ENCODE measurements around the gene IQGAP2. TPM values are rescaled to one million over a fixed set of nuclear protein-coding genes. Genes with fewer than 3 reads are reported as not detected.
A peak's percentile ranks its signal among the peaks of the same experiment; 100 is the strongest.

Gene IQGAP2
- total and polyA plus RNA-seq, 2 donors (not counting 1 experiment from before 2014, with no cell fraction given): 8.1 to 15.0 TPM

GRCh38 chr5:76729373-76730290, 326.5 kb downstream of the IQGAP2 start:
- no peak overlapping the region for H3K27ac ChIP-seq (ENCODE audit: low read length in 2 of 2)
- H3K36me3 ChIP-seq (replicated peaks in 1 of 2; ENCODE audit: control extremely low read depth in 1 of 2, control insufficient read depth in 1 of 2, extremely low read depth in 1 of 2, insufficient read depth in 2 of 2, low read length in 1 of 2): no peaks in the 10 kb centered on the region
- no peaks in the 10 kb centered on the region for H4K20me1 ChIP-seq (ENCODE audit: control insufficient read depth, insufficient read depth, low read length, poor library complexity, severe bottlenecking)
- POLR2A ChIA-PET: no interaction called here
- no peak for DNase-seq
- Mint-ChIP-seq H3K4me1 (peaks cover 8% of the 10 kb centered on the region), H3K27ac (no peak overlapping the region), H3K4me3 (no peak overlapping the region), H3K27me3 (peaks cover 15% of the 10 kb centered on the region), H3K9me3 (ENCODE audit: insufficient read depth) (peaks cover 12% of the 10 kb centered on the region)
- ATAC-seq (ENCODE audit: low read depth): no peak
- no peak overlapping the region for H3K9ac ChIP-seq (ENCODE audit: low read length)
- no peaks in the 10 kb centered on the region for H3K4me1 ChIP-seq (ENCODE audit: control insufficient read depth in 2 of 2, insufficient read depth in 2 of 2, low read length in 2 of 2)
- no peak overlapping the region for H3K4me3 ChIP-seq (ENCODE audit: control extremely low read depth in 1 of 5, extremely low read depth in 1 of 5, insufficient read depth in 1 of 5, low read depth in 2 of 5, low read length in 4 of 5)
- CTCF ChIA-PET: interaction anchor here (1.0 to 1.2 kb wide), 2 partner anchors 17 to 45 kb away, joined by 3 read pairs; no protein-coding TSS in a partner anchor
- H3K79me2 ChIP-seq (ENCODE audit: control insufficient read depth, insufficient read depth, low read length): no peaks in the 10 kb centered on the region
- no peak for TF ChIP-seq EZH2 (IDR thresholded peaks at IDR 0.05; ENCODE audit: borderline replicate concordance, insufficient read depth, low read depth, low read length, poor library complexity, severe bottlenecking)
- no peak overlapping the region for H3K4me2 ChIP-seq (replicated peaks; ENCODE audit: low read depth, low read length, poor library complexity, severe bottlenecking)
- H3K27me3 ChIP-seq (replicated peaks in 1 of 4; ENCODE audit: control extremely low read depth in 1 of 4, control insufficient read depth in 3 of 4, insufficient read depth in 4 of 4, low read length in 3 of 4): peaks cover 0 to 2% (median 1%) of the 10 kb centered on the region in 4 experiments
- peaks cover 1 to 18% (median 11%) of the 10 kb centered on the region in 3 donors for H3K9me3 ChIP-seq (ENCODE audit: control extremely low read depth in 1 of 3, control insufficient read depth in 2 of 3, insufficient read depth in 1 of 3, low read length in 2 of 3)
- intact Hi-C loops (cut with micrococcal nuclease): no loop called here
- no CpG with 5 or more reads among the region's 5 CpGs for WGBS (ENCODE audit: insufficient coverage)
- H2AFZ ChIP-seq (ENCODE audit: insufficient read depth, low read depth, low read length, poor library complexity, severe bottlenecking): no peak overlapping the region

DNA sequence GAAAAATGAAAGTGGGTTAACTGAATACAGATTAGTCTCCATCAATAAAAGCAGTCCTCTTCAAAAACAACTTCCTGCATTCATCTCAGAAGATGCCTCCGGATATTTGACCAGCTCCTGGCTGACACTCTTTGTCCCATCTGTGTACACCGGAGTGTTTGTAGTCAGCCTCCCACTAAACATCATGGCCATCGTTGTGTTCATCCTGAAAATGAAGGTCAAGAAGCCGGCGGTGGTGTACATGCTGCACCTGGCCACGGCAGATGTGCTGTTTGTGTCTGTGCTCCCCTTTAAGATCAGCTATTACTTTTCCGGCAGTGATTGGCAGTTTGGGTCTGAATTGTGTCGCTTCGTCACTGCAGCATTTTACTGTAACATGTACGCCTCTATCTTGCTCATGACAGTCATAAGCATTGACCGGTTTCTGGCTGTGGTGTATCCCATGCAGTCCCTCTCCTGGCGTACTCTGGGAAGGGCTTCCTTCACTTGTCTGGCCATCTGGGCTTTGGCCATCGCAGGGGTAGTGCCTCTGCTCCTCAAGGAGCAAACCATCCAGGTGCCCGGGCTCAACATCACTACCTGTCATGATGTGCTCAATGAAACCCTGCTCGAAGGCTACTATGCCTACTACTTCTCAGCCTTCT, 329.4 kb downstream of the IQGAP2 start:
- peaks cover 1 to 18% (median 11%) of the 10 kb centered on the region in 3 donors for H3K9me3 ChIP-seq (ENCODE audit: control extremely low read depth in 1 of 3, control insufficient read depth in 2 of 3, insufficient read depth in 1 of 3, low read length in 2 of 3)
- H3K27ac ChIP-seq (ENCODE audit: low read length in 2 of 2): peak overlapping the region in 1 of 2 donors; percentile 11
- no peak for ATAC-seq (ENCODE audit: low read depth)
- no peak for TF ChIP-seq EZH2 (IDR thresholded peaks at IDR 0.05; ENCODE audit: borderline replicate concordance, insufficient read depth, low read depth, low read length, poor library complexity, severe bottlenecking)
- TF ChIP-seq, protein P1, sequence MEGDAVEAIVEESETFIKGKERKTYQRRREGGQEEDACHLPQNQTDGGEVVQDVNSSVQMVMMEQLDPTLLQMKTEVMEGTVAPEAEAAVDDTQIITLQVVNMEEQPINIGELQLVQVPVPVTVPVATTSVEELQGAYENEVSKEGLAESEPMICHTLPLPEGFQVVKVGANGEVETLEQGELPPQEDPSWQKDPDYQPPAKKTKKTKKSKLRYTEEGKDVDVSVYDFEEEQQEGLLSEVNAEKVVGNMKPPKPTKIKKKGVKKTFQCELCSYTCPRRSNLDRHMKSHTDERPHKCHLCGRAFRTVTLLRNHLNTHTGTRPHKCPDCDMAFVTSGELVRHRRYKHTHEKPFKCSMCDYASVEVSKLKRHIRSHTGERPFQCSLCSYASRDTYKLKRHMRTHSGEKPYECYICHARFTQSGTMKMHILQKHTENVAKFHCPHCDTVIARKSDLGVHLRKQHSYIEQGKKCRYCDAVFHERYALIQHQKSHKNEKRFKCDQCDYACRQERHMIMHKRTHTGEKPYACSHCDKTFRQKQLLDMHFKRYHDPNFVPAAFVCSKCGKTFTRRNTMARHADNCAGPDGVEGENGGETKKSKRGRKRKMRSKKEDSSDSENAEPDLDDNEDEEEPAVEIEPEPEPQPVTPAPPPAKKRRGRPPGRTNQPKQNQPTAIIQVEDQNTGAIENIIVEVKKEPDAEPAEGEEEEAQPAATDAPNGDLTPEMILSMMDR (IDR thresholded peaks at IDR 0.05): no peak
- Mint-ChIP-seq H3K4me3 (peak overlapping the region; percentile 48), H3K9me3 (ENCODE audit: insufficient read depth) (peaks cover 12% of the 10 kb centered on the region), H3K27me3 (peaks cover 15% of the 10 kb centered on the region), H3K4me1 (peaks cover 13% of the 10 kb centered on the region), H3K27ac (peak overlapping the region; percentile 34)
- POLR2A ChIA-PET: no interaction called here
- no peaks in the 10 kb centered on the region for H4K20me1 ChIP-seq (ENCODE audit: control insufficient read depth, insufficient read depth, low read length, poor library complexity, severe bottlenecking)
- H3K4me1 ChIP-seq (ENCODE audit: control insufficient read depth in 2 of 2, insufficient read depth in 2 of 2, low read length in 2 of 2): no peaks in the 10 kb centered on the region
- peak overlapping the region in 4 of 5 experiments; percentile 20 to 42 (median 24) for H3K4me3 ChIP-seq (ENCODE audit: control extremely low read depth in 1 of 5, extremely low read depth in 1 of 5, insufficient read depth in 1 of 5, low read depth in 2 of 5, low read length in 4 of 5)
- H2AFZ ChIP-seq (ENCODE audit: insufficient read depth, low read depth, low read length, poor library complexity, severe bottlenecking): no peak overlapping the region
- H3K36me3 ChIP-seq (replicated peaks in 1 of 2; ENCODE audit: control extremely low read depth in 1 of 2, control insufficient read depth in 1 of 2, extremely low read depth in 1 of 2, insufficient read depth in 2 of 2, low read length in 1 of 2): no peaks in the 10 kb centered on the region
- intact Hi-C loops (cut with micrococcal nuclease): no loop called here
- peaks cover 0 to 2% (median 1%) of the 10 kb centered on the region in 4 experiments for H3K27me3 ChIP-seq (replicated peaks in 1 of 4; ENCODE audit: control extremely low read depth in 1 of 4, control insufficient read depth in 3 of 4, insufficient read depth in 4 of 4, low read length in 3 of 4)
- CTCF ChIA-PET: interaction anchor here (1.1 kb wide), 1 partner anchor 42 kb away, joined by 3 read pairs; no protein-coding TSS in a partner anchor
- 80% methylated on average over 15 of the region's 15 CpGs for WGBS (ENCODE audit: insufficient coverage)
- peak overlapping the region; percentile 44 for H3K9ac ChIP-seq (ENCODE audit: low read length)
- H3K4me2 ChIP-seq (replicated peaks; ENCODE audit: low read depth, low read length, poor library complexity, severe bottlenecking): peak overlapping the region; percentile 49
- H3K79me2 ChIP-seq (ENCODE audit: control insufficient read depth, insufficient read depth, low read length): no peaks in the 10 kb centered on the region
- no peak for DNase-seq
